EL (cell line): ENCODE results near the gene FBLN7.
"Not testable (repeated sequence)": the region's sequence is repeated elsewhere in the genome, so short reads cannot be mapped to it uniquely, and the experiment has no call there.

Experiments used
- DNase-seq: peaks from one replicate; pipeline ENCODE4 v3.0.0-alpha.2; 2016

FBLN7 gene, protein sequence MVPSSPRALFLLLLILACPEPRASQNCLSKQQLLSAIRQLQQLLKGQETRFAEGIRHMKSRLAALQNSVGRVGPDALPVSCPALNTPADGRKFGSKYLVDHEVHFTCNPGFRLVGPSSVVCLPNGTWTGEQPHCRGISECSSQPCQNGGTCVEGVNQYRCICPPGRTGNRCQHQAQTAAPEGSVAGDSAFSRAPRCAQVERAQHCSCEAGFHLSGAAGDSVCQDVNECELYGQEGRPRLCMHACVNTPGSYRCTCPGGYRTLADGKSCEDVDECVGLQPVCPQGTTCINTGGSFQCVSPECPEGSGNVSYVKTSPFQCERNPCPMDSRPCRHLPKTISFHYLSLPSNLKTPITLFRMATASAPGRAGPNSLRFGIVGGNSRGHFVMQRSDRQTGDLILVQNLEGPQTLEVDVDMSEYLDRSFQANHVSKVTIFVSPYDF

GRCh38 chr2:112138159-112139032 is at the start of gene FBLN7:
Gene FBLN7, plus strand, starts transcription at chr2:112138385. Its CDS starts 271 bp downstream, at chr2:112138656.
- peak; percentile 47 for DNase-seq

DNA sequence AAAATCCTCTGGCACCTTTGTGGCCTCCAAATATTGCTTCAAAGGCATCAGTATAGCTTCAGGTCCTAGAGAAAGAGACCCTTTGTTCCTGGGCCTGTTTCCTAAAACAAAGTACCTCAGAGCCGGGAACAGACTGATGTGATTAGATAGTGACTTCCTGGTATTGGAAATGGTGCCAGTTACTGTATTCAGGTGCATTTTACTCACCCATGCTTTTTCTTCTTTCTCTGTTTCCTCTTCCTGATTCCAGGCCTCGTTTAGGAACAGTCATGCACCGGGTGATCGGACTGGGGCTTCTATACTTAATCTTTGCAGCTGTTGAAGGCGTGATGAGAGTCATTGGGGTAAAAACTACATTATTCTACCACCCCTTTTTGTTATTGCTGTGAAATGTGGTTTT is 48.8 kb upstream of the FBLN7 start:
- no peak for DNase-seq

- peak; percentile 88 for DNase-seq
These were observed 45.7 kb upstream of the FBLN7 start for GRCh38 chr2:112092286-112093041.

GRCh38 chr2:112093216-112093615 is 45.0 kb upstream of the FBLN7 start:
- DNase-seq, result no peak

GRCh38 chr2:112095681-112096080 is 42.5 kb upstream of the FBLN7 start:
- no peak for DNase-seq

DNA sequence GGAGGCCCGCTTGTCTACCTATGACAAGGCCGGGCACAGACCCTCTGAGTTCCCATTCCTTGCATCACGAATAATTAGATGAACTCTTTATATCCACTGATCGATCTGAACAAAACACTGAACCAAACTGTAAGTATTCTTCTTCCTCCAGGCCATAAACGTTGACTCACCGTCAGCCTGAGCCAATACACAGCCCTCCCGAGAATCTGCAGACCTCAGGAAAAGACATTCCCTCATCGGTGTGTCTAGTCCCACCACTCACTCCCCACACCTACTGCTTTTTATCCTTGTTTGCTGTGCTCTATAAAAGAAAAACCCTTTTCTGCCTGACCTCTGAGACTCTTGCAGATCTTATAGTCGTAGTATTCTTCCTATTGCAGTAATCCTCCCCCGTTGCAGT is 42.1 kb upstream of the FBLN7 start:
- DNase-seq, result peak; percentile 53

- DNase-seq, result no peak
These were observed 29.9 kb upstream of the FBLN7 start for GRCh38 chr2:112108178-112108832.

GRCh38 chr2:112109278-112109677 is 28.9 kb upstream of the FBLN7 start:
- DNase-seq, result no peak

- peak; percentile 15 for DNase-seq
These were observed 27.2 kb upstream of the FBLN7 start for GRCh38 chr2:112110966-112111365.

DNA sequence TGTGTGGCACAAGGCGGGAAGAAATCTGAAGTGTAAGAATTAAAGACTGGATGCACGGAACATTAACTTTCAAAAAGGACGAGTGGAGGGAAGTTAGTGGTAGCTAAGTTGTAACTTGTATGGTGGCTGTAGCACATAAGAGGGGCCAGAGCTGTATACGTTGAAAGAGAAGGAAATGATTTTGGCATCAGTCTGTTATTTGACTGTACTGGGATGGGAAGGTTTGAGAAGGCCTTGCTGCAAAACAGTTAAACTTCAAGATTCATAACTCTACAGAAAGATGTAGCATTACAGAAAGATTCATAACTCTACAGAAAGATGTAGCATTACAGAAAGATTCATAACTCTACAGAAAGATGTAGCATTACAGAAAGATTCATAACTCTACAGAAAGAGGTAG is 24.8 kb upstream of the FBLN7 start:
- DNase-seq, result not testable (repeated sequence)

- DNase-seq, result no peak
These were observed 20.0 kb upstream of the FBLN7 start for GRCh38 chr2:112118148-112118547.

GRCh38 chr2:112121682-112122254 is 16.4 kb upstream of the FBLN7 start:
- DNase-seq, result peak; percentile 52

DNA sequence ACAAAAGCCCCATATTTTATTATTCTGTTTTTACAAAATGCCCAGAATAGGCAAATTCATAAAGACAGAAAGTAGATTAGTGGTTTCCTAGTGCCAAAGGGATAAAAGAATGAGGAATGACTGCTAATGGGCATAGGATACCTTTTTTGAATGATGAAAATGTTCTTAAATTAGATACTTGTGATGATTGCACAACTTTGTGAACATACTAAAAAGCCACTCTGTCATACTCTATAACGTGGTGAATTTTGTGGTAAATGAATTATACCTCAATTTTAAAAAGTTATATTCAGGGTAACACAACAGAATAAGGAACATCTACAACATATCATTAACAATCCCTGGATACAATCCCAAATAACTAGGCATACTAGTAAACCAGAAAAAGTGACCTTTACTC is 9.1 kb upstream of the FBLN7 start:
- DNase-seq, result no peak

- no peak for DNase-seq
These were observed 4.8 kb upstream of the FBLN7 start for GRCh38 chr2:112133344-112133743.

DNA sequence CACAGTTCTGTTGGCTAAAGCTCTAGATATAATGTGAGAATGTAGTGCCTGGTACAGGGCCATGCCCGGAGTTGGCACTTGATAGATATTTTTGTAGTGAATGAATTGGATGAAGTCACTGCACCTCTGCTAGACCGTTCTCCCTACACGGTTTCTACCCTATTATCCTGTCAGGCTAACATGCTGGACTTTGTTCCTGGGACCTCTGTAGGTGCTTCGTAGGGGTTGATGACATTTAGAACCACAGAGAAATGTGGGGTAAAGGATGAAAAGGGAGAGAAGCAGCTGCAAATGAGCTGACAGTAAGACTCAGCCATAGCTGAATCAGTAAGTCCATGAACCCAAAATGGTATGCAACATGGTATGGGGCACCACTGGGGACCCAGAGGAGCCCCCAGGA is 4.1 kb upstream of the FBLN7 start:
- DNase-seq, result no peak

DNA sequence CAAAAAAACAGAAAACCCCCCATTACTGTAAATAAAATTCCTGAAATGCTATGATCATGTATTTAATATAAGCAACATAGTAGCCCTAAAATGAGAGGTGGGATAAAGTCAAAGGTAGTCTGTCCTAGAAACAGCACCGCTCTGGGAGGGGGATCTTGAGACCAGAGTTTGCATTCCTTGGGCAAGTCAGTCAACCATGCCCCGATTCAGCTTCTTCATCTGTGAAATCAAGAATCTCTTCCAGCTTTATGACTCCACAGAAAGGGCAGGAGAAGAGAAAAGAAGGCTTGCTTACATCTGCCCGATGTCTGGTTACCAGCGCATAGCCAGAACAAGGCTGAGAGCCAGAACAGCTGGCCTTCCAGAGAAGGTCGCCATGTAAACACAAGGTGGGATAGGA is 2.1 kb upstream of the FBLN7 start:
- no peak for DNase-seq

- DNase-seq, result peak; percentile 50
These were observed 548 bp upstream of the FBLN7 start for GRCh38 chr2:112137516-112138158.

DNA sequence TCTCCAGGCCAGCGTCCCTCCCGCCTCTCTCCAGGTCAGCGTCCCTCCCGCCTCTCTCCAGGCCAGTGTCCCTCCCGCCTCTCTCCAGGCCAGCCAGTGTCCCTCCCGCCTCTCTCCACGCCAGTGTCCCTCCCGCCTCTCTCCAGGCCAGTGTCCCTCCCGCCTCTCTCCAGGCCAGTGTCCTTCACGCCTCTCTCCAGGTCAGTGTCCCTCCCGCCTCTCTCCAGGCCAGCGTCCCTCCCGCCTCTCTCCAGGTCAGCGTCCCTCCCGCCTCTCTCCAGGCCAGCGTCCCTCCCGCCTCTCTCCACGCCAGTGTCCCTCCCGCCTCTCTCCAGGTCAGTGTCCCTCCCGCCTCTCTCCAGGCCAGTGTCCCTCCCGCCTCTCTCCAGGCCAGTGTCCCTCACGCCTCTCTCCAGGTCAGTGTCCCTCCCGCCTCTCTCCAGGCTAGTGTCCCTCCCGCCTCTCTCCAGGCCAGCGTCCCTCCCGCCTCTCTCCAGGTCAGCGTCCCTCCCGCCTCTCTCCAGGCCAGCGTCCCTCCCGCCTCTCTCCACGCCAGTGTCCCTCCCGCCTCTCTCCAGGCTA is 939 bp downstream of the FBLN7 start:
- DNase-seq, result not testable (repeated sequence)

GRCh38 chr2:112139661-112140204 is 1.5 kb downstream of the FBLN7 start:
- DNase-seq, result not testable (repeated sequence)

DNA sequence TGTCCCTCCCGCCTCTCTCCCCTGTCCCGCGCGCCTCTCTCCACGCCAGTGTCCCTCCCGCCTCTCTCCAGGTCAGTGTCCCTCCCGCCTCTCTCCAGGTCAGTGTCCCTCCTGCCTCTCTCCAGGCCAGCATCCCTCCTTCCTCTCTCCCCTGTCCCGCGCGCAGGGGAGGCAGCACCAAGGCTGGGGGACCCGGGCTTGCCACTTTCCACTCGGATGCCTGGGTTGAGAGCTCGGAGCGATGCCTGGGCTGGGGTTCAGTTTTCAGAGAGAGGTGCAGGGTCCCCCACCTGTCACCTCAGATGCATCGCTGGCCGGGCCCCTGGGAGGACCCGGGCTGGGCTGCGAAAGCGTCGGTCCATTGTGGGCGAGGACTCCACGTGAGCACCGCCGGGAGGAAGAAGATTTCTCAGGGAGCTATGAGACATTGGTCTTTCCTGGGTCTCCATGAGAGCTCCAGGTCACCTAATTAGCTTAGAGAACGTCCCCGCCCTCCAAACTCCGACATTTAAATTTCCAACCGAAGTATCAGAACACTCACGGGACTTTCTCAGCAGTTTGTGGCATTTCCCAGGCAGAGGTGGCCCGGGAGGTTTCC is 2.1 kb downstream of the FBLN7 start:
- no peak for DNase-seq
